ENCODE measurements around the gene DSCAM.

Gene DSCAM

GRCh38 chr21:40553781-40554180, 293.2 kb downstream of the DSCAM start:
- no peak for DNase-seq (ENCODE audit: low read depth in 2 of 2)

- DNase-seq (ENCODE audit: low read depth in 2 of 2): no peak
These were observed 298.9 kb downstream of the DSCAM start for GRCh38 chr21:40547906-40548513.

DNA sequence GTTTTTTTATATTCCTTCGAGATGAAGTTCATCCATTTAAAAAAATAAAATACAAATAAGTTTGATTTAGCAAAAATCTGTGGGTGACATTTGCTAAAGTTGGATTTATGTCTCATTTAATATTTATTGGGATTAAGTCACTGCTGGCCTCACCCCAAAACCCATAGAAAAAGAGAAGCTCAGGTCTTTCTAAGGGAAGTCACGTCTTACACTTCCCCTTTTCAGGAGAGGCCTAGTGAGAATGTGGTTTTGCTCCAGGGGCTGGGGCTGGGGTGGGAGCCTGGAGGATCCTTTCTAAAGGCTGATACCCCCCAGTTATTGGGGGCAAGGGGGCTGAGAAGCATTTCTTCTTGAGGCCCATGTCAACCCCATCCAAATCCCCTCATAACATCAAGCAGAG, 300.3 kb downstream of the DSCAM start:
- no peak for DNase-seq (ENCODE audit: low read depth in 2 of 2)

- DNase-seq (ENCODE audit: low read depth in 2 of 2): no peak
These were observed 306.7 kb downstream of the DSCAM start for GRCh38 chr21:40540216-40540615.

- DNase-seq (ENCODE audit: low read depth in 2 of 2): no peak
These were observed 312.1 kb downstream of the DSCAM start for GRCh38 chr21:40534886-40535285.

- DNase-seq (ENCODE audit: low read depth in 2 of 2): no peak
These were observed 315.4 kb downstream of the DSCAM start for GRCh38 chr21:40531431-40532110.

GRCh38 chr21:40531016-40531415, 315.9 kb downstream of the DSCAM start:
- no peak for DNase-seq (ENCODE audit: low read depth in 2 of 2)

GRCh38 chr21:40517646-40518045, 329.3 kb downstream of the DSCAM start:
- no peak for DNase-seq (ENCODE audit: low read depth in 2 of 2)

- no peak for DNase-seq (ENCODE audit: low read depth in 2 of 2)
These were observed 330.6 kb downstream of the DSCAM start for GRCh38 chr21:40516335-40516734.

DNA sequence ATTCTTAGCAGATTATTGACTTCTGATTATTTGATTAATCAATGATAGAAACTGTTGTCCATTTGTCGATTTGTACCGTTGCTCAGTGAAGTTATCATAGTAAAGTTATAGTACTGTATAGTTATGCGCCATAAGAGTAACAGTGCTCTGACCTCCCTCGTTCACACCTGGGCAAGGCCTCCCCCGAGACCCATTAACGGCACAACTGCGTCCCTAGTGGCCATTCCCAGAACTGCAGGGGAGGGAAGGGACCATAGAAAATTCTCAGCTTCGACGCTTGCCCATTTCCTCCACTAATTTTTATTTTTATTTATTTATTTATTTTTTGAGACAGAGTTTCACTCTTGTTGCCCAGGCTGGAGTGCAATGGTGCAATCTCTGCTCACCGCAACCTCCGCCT, 334.4 kb downstream of the DSCAM start:
- no peak for DNase-seq (ENCODE audit: low read depth in 2 of 2)

GRCh38 chr21:40507978-40508377, 339.0 kb downstream of the DSCAM start:
- peak; percentile 79 to 85 for DNase-seq (ENCODE audit: low read depth in 2 of 2)

DNA sequence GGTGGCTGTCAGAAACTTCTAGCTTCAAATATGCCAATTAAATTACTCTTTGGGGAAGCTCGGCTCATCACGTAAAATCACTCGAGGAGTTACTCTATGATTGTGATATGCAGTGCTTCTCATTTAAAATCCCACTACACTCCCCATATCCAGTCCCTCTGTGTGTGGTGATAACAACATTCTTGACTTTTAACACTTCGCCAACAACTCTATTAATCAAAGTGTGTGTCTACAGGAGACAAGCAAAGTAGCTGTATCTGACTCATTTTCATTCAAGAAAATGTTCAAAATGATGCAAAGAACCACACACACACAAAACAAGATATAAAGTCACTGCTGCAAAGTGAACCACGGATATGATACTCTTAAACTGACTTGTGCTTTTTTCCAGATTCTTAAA, 341.3 kb downstream of the DSCAM start:
- DNase-seq (ENCODE audit: low read depth in 2 of 2): peak; percentile 78 to 81

DNA sequence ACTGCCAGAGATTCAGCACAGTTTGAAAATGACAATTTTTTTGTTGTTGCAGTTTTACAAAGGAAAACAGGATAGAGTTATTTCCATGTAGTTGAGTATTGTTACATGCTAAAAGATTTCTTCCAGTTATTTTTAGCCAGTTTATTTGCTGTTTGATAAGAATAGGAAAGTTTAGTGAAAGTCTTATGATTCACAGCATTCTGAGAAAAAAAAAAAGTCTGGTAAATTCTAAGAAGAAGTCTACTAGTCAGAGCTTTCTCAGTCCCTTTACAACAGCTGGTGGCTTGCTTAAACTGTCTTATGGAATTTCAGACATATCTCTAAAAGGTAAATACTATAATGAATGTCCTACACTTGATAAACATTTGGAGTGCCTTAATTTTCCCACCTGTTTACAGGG, 341.7 kb downstream of the DSCAM start:
- DNase-seq (ENCODE audit: low read depth in 2 of 2): no peak

DNA sequence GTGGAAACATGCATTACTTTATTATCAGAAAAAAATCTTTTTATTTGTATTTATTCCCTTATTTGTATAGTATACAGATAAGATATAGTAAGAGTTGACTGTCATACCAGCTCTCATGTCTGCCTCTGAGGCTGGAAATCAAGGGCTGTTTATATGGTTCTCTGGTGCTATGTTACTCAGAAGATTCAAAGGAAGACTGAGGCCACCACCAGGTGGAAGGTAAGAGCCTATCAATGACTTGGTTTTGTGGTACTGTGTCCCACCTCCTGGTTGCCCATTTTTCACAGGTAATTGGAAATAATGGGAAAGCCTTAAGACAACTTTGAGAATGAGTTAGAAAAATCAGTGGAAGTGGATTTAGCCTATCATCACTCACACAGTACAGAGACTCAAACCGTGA, 342.1 kb downstream of the DSCAM start:
- no peak for DNase-seq (ENCODE audit: low read depth in 2 of 2)

GRCh38 chr21:40496116-40496515, 350.8 kb downstream of the DSCAM start:
- DNase-seq (ENCODE audit: low read depth in 2 of 2): no peak

GRCh38 chr21:40490408-40490807, 356.6 kb downstream of the DSCAM start:
- DNase-seq (ENCODE audit: low read depth in 2 of 2): no peak

- DNase-seq (ENCODE audit: low read depth in 2 of 2): no peak
These were observed 358.0 kb downstream of the DSCAM start for GRCh38 chr21:40489001-40489400.

- DNase-seq (ENCODE audit: low read depth in 2 of 2): no peak
These were observed 365.2 kb downstream of the DSCAM start for GRCh38 chr21:40481764-40482163.

DNA sequence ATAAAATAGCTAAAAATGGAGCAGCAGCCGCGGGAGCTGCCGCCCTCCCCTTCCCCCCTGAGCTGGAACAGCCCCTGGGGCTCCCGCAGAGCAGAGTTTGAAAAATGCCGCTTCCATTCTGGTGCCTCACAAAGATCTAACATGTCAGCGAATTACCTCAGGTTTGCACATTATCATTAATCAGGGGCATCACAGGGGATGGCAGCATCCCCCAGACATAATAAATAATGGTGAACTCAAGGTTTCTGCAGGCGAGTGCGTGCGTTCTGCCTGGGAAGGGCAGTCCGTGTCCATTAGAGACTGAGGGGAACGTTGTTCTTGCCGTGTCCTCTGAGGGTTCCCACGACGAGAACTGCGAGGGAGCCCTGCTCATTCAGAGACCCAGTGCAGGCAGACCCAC, 372.4 kb downstream of the DSCAM start:
- DNase-seq (ENCODE audit: low read depth in 2 of 2): no peak

- DNase-seq (ENCODE audit: low read depth in 2 of 2): no peak
These were observed 374.9 kb downstream of the DSCAM start for GRCh38 chr21:40472013-40472412.

DNA sequence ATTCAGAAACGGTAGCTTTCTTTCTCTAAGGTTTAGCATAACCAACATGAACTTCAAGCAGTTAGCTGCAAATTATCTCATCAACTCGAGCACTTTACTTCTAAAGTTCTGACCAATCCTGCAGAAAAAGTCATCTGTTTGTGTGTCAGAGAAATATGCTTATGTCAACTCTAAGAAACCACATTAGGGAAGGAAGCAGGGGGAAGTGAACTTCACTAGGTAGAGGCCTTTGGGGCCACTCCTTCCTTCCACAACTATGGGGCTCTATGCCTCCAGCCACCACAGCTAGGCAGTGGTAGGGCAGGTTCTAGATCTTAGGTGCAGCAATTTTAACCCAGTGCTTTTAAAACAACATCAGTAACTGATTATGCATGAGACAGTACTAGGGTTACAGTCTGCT, 375.9 kb downstream of the DSCAM start:
- DNase-seq (ENCODE audit: low read depth in 2 of 2): no peak

DNA sequence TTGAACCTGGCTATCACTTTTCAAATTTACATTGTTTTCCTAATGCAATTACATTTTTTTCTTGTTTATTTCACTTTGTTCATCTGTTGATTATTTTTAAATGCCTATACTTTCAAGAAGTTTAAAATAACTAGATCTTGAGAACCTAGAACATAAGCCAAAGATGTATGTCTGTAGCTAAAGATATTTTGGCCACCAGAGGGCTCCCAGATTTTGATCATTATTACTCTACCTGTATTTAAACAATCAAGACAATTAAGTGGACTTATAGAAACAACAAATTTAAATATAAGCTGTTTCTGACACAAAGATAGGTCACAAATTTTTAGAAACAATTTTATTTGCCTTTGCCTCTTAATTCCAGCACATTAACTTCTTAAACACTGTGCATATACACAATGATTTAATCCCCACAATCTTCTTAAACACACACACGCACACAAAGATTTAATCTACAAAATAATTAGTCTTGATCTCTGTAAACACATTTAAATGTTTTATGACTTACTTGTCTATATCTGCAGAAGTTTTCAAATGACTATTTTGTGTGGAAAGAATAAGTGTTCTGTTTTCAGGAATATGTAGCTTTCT, 380.0 kb downstream of the DSCAM start:
- DNase-seq (ENCODE audit: low read depth in 2 of 2): no peak

GRCh38 chr21:40465382-40465781, 381.6 kb downstream of the DSCAM start:
- DNase-seq (ENCODE audit: low read depth in 2 of 2): no peak
